GM10248 (cell line): ENCODE measurements around the gene STK25.
A peak's percentile ranks its signal among the peaks of the same experiment; 100 is the strongest.

ENCODE experiments used
- CTCF ChIA-PET: fragments of 300-600 bp; sonication (Branson Sonifier 250); formaldehyde crosslinking; extraction: SDS; loops from one replicate; lab custom pipeline; 2021; ENCODE audit warnings: antibody characterized with exemption; lab: Yijun Ruan, JAX
- POLR2A ChIA-PET: fragments of 350-650 bp; sonication (Branson Sonifier 250); formaldehyde crosslinking; extraction: SDS; loops from one replicate; lab custom pipeline; 2020; ENCODE audit warnings: antibody characterized with exemption; lab: Yijun Ruan, JAX
- DNase-seq: peaks from one replicate; pipeline ENCODE4 v3.0.0; 2012; ENCODE audit errors: extremely low spot score
- TF ChIP-seq, protein P1 (sequence below): IDR thresholded peaks from 2 replicates; pipeline ENCODE4 v1.5.1; 2012; ENCODE audit warnings: mild to moderate bottlenecking, low read depth; ENCODE audit errors: extremely low read depth, missing control alignments, control extremely low read depth

STK25 gene

GRCh38 chr2:241508240-241509154, at the start of gene STK25:
Gene STK25 (minus strand): TSS chr2:241508584. CDS start chr2:241508035, 549 bp downstream.
- DNase-seq = peak; percentile 99
- TF ChIP-seq, protein P1, sequence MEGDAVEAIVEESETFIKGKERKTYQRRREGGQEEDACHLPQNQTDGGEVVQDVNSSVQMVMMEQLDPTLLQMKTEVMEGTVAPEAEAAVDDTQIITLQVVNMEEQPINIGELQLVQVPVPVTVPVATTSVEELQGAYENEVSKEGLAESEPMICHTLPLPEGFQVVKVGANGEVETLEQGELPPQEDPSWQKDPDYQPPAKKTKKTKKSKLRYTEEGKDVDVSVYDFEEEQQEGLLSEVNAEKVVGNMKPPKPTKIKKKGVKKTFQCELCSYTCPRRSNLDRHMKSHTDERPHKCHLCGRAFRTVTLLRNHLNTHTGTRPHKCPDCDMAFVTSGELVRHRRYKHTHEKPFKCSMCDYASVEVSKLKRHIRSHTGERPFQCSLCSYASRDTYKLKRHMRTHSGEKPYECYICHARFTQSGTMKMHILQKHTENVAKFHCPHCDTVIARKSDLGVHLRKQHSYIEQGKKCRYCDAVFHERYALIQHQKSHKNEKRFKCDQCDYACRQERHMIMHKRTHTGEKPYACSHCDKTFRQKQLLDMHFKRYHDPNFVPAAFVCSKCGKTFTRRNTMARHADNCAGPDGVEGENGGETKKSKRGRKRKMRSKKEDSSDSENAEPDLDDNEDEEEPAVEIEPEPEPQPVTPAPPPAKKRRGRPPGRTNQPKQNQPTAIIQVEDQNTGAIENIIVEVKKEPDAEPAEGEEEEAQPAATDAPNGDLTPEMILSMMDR = no peak
- POLR2A ChIA-PET = no interaction called here
- CTCF ChIA-PET = interaction anchor here (1.5 kb wide), 1 partner anchor 10 kb away, joined by 3 read pairs; no protein-coding TSS in a partner anchor

DNA sequence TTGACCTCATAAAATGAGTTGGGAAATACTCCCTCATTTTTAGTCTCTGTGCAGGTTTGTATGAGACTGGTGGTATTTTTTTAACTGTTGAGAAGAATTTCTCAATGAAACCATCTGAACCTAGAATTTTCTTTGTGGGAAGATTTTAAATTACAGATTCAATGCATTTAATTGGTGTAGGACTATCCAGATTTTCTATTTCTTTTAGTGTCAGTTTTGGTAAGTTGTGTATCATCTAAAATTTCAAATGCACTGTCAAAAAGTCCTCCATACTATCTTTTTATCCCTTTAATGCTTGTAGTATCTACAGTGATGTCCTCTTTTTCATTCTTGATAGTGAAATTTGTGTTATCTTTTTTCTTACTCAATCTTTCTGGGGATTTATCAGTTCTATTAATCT, 48.4 kb upstream of the STK25 start:
- CTCF ChIA-PET = interaction anchor here (1.3 to 1.8 kb wide), 2 partner anchors 14 to 41 kb away, joined by 4 read pairs; no protein-coding TSS in a partner anchor
- POLR2A ChIA-PET = no interaction called here
- TF ChIP-seq, protein P1 = no peak

DNA sequence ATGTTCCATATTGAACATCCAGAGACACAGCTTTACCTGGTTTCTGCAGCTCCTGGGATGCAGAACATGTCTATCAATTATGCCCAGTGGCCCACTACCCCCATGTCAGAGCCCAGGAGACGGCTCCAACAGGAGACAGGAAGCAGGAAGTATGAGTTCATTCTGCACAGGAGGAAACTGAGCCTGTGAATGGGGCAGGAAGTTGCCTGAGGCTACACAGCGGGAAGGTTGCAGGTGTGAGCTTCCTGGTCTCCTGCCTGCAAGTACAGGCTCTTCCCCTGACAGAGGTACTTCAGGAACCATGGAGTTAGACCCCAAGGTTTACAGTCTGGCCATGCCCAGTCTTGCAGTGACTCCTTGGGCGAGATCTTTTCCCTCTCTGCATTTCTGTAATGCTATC, 47.3 kb upstream of the STK25 start:
- CTCF ChIA-PET = interaction anchor here (1.8 kb wide), 1 partner anchor 13 kb away, joined by 4 read pairs; no protein-coding TSS in a partner anchor
- POLR2A ChIA-PET = no interaction called here
- DNase-seq = no peak
- TF ChIP-seq, protein P1 = no peak

More for the DNA sequence above, 48.4 kb upstream of the STK25 start:
- DNase-seq = no peak

GRCh38 chr2:241554610-241555322, 46.4 kb upstream of the STK25 start:
- no peak for DNase-seq
- TF ChIP-seq, protein P1 = no peak
- ChIA-PET POLR2A (no interaction called here), CTCF (no interaction called here)

- ChIA-PET POLR2A (no interaction called here), CTCF (no interaction called here)
These were observed 45.6 kb upstream of the STK25 start for GRCh38 chr2:241553981-241554380.

DNA sequence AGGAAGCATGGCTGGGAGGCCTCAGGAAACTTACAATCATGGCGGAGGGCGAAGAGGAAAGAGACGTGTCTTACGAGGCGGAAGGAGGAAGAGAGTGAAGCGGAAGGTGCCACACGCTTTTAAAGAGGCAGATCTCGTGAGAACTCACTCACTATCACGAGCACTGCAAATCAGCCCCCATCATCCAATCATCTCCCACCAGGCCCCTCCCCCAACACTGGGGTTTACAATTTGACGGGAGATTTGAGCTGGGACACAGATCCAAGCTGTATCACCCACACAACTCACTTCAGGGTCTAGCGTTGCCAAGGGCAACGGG, 45.1 kb upstream of the STK25 start:
- TF ChIP-seq, protein P1 = no peak
- ChIA-PET POLR2A (no interaction called here), CTCF (no interaction called here)
- no peak for DNase-seq

More at GRCh38 chr2:241553981-241554380, 45.6 kb upstream of the STK25 start:
- TF ChIP-seq, protein P1 = no peak
- DNase-seq = no peak
